Stimulated activated CD8-positive, alpha-beta memory T cell treated with anti-CD3 and anti-CD28 coated beads, Interleukin-4, amount 100 ng/mL, for 1 hour (primary cell): ENCODE measurements around the gene F2R.
"Not testable (repeated sequence)": the region's sequence is repeated elsewhere in the genome, so short reads cannot be mapped to it uniquely, and the experiment has no call there.

Source experiments
- DNase-seq, 2 donors: peaks; one replicate each; pipeline ENCODE4 v3.0.0-alpha.2; 2020; ENCODE audit warnings: low read depth in 2 of 2, low spot score in 1 of 2

Gene F2R

GRCh38 chr5:76715736-76716455, at the start of gene F2R:
TSS of gene F2R (plus strand) at chr5:76716126. CDS start at chr5:76716308, 182 bp downstream.
- DNase-seq: peak in 1 of 2 donors; percentile 33

- DNase-seq: no peak
Measured at GRCh38 chr5:76667495-76667894, 48.4 kb upstream of the F2R start.

- DNase-seq: no peak
Measured at GRCh38 chr5:76669245-76669644, 46.7 kb upstream of the F2R start.

- DNase-seq: no peak
Measured at GRCh38 chr5:76670508-76670907, 45.4 kb upstream of the F2R start.

- DNase-seq: no peak
Measured at GRCh38 chr5:76672242-76672641, 43.7 kb upstream of the F2R start.

GRCh38 chr5:76673125-76673524, 42.8 kb upstream of the F2R start:
- DNase-seq: no peak

- DNase-seq: no peak
Measured at GRCh38 chr5:76674330-76675066, 41.4 kb upstream of the F2R start.

- no peak for DNase-seq
Measured at GRCh38 chr5:76675364-76675763, 40.6 kb upstream of the F2R start.

GRCh38 chr5:76677849-76678472, 38.0 kb upstream of the F2R start:
- no peak for DNase-seq

- DNase-seq: no peak
Measured at GRCh38 chr5:76679231-76679630, 36.7 kb upstream of the F2R start.

GRCh38 chr5:76680826-76681225, 35.1 kb upstream of the F2R start:
- DNase-seq: not testable (repeated sequence)

- DNase-seq: no peak
Measured at GRCh38 chr5:76681287-76681686, 34.6 kb upstream of the F2R start.

- DNase-seq: no peak
Measured at GRCh38 chr5:76682387-76682786, 33.5 kb upstream of the F2R start.

- DNase-seq: no peak
Measured at GRCh38 chr5:76683816-76684731, 31.9 kb upstream of the F2R start.

GRCh38 chr5:76684756-76685519, 31.0 kb upstream of the F2R start:
- no peak for DNase-seq

- DNase-seq: no peak
Measured at GRCh38 chr5:76685704-76686103, 30.2 kb upstream of the F2R start.

GRCh38 chr5:76688212-76688611, 27.7 kb upstream of the F2R start:
- no peak for DNase-seq

- DNase-seq: no peak
Measured at GRCh38 chr5:76688836-76689235, 27.1 kb upstream of the F2R start.

GRCh38 chr5:76689321-76690036, 26.4 kb upstream of the F2R start:
- no peak for DNase-seq
